HEK293T (cell line): ENCODE results near the gene BTBD17.

Source experiments
- CTCF ChIA-PET: fragments of 350-600 bp; formaldehyde crosslinking; extraction: SDS; loops from one replicate; lab custom pipeline; 2021; ENCODE audit warnings: antibody characterized with exemption, inconsistent platforms; lab: Yijun Ruan, JAX
- POLR2A ChIA-PET: fragments of 350-600 bp; formaldehyde crosslinking; extraction: SDS; loops from one replicate; lab custom pipeline; 2020; ENCODE audit warnings: antibody characterized with exemption, inconsistent platforms; lab: Yijun Ruan, JAX
- DNase-seq: peaks from one replicate; pipeline ENCODE4 v3.0.0; 2012; ENCODE audit warnings: mixed read lengths; ENCODE audit errors: extremely low spot score
- ARNT ChIP-seq: fragments of 450-650 bp; IDR thresholded peaks from 2 replicates; pipeline ENCODE4 v1.6.1; 2017; ENCODE audit warnings: mild to moderate bottlenecking
- BHLHE40 ChIP-seq: fragments of 450-650 bp; IDR thresholded peaks from 2 replicates; pipeline ENCODE4 v1.6.1; 2016; ENCODE audit warnings: mild to moderate bottlenecking, moderate library complexity, borderline replicate concordance
- CTBP1 ChIP-seq: fragments of 450-650 bp; IDR thresholded peaks from 2 replicates; pipeline ENCODE4 v1.6.1; 2016; ENCODE audit warnings: borderline replicate concordance
- ELF4 ChIP-seq: fragments of 450-650 bp; IDR thresholded peaks from 2 replicates; pipeline ENCODE4 v1.6.1; 2017; ENCODE audit warnings: antibody characterized with exemption
- FOXA1 ChIP-seq: fragments of 450-650 bp; IDR thresholded peaks from 2 replicates; pipeline ENCODE4 v1.6.1; 2016; ENCODE audit warnings: mild to moderate bottlenecking
- FOXK2 ChIP-seq: fragments of 450-650 bp; IDR thresholded peaks from 2 replicates; pipeline ENCODE4 v1.6.1; 2016; ENCODE audit warnings: mild to moderate bottlenecking
- FOXM1 ChIP-seq: fragments of 450-650 bp; IDR thresholded peaks from 2 replicates; pipeline ENCODE4 v1.6.1; 2017; ENCODE audit warnings: mild to moderate bottlenecking, borderline replicate concordance
- HDGF ChIP-seq: fragments of 450-650 bp; IDR thresholded peaks from 2 replicates; pipeline ENCODE4 v1.6.1; 2017; ENCODE audit warnings: antibody characterized with exemption, borderline replicate concordance
- L3MBTL2 ChIP-seq: fragments of 450-650 bp; conservative IDR thresholded peaks from 2 replicates; pipeline ENCODE4 v1.6.1; 2016; ENCODE audit warnings: mild to moderate bottlenecking
- LEF1 ChIP-seq: fragments of 450-650 bp; IDR thresholded peaks from 2 replicates; pipeline ENCODE4 v1.6.1; 2017; ENCODE audit warnings: mild to moderate bottlenecking, borderline replicate concordance
- NFRKB ChIP-seq: fragments of 450-650 bp; IDR thresholded peaks from 2 replicates; pipeline ENCODE4 v1.6.1; 2016; ENCODE audit warnings: mild to moderate bottlenecking, moderate library complexity
- SP1 ChIP-seq: fragments of 450-650 bp; IDR thresholded peaks from 2 replicates; pipeline ENCODE4 v1.6.1; 2017
- SUZ12 ChIP-seq: fragments of 450-650 bp; IDR thresholded peaks from 2 replicates; pipeline ENCODE4 v1.6.1; 2016; ENCODE audit warnings: mild to moderate bottlenecking
- TARDBP ChIP-seq: fragments of 450-650 bp; IDR thresholded peaks from 2 replicates; pipeline ENCODE4 v1.6.1; 2016
- ZNF384 ChIP-seq: fragments of 450-650 bp; IDR thresholded peaks from 2 replicates; pipeline ENCODE4 v1.6.1; 2016
- TF ChIP-seq, protein P1 (sequence below): fragments of 450-650 bp; IDR thresholded peaks from 2 replicates; pipeline ENCODE4 v1.6.1; 2016

Gene BTBD17

DNA sequence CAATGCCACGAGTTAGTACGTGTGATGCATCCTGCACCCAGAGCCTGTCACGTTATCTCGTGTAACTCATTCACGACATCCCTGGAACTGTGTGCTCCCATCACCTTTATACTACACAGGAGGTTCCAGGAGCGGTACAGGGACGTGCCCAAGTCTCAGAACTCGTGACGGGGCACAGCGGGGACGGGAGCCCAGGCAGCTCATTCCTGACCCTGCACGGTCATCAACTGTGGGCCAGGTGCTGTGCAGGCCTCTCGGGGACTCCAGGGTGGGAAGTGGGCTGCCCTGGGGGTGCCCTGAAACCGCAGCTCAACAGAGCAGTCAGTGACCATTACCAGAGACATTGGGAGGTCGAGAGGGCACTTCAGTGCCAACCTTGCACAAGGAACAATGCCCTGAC lies 46.8 kb downstream of the BTBD17 start:
- CTCF ChIA-PET, result no interaction called here
- POLR2A ChIA-PET, result no interaction called here
- TF ChIP-seq LEF1, result no peak
- TF ChIP-seq CTBP1, result no peak
- no peak for TF ChIP-seq ZNF384
- no peak for TF ChIP-seq SUZ12
- no peak for TF ChIP-seq FOXK2
- no peak for TF ChIP-seq NFRKB
- TF ChIP-seq ELF4, result no peak
- DNase-seq, result no peak

DNA sequence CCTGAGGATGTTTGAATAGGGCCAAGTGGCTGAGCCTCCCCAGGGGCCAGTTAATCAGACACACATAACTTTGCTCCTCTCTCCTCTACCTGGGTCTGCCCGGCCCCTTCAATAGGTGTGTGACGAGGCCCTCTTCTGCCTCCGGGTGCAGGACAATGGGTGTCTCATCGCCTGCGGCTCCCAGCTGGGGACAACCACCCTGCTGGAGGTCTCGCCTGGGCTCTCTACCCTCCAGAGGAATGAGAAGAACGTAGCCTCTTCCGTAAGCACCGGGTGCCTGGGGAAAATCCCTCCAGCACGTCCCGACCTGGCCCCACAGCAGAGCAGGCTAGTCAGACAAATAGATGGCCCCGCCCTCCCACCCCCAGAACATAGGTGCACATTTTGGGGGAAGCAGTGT lies 51.8 kb downstream of the BTBD17 start:
- POLR2A ChIA-PET, result no interaction called here
- CTCF ChIA-PET, result interaction anchor here (0.6 kb wide), 1 partner anchor 86 kb away, joined by 4 read pairs; no protein-coding TSS in a partner anchor
- TF ChIP-seq FOXK2, result no peak
- no peak for TF ChIP-seq NFRKB
- TF ChIP-seq SUZ12, result no peak
- TF ChIP-seq FOXA1, result no peak
- TF ChIP-seq ZNF384, result no peak
- TF ChIP-seq ARNT, result no peak
- no peak for TF ChIP-seq ELF4
- TF ChIP-seq, protein P1, sequence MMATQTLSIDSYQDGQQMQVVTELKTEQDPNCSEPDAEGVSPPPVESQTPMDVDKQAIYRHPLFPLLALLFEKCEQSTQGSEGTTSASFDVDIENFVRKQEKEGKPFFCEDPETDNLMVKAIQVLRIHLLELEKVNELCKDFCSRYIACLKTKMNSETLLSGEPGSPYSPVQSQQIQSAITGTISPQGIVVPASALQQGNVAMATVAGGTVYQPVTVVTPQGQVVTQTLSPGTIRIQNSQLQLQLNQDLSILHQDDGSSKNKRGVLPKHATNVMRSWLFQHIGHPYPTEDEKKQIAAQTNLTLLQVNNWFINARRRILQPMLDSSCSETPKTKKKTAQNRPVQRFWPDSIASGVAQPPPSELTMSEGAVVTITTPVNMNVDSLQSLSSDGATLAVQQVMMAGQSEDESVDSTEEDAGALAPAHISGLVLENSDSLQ, result no peak
- no peak for TF ChIP-seq CTBP1
- TF ChIP-seq FOXM1, result no peak
- no peak for TF ChIP-seq LEF1
- TF ChIP-seq SP1, result no peak
- no peak for TF ChIP-seq TARDBP
- TF ChIP-seq BHLHE40, result no peak
- TF ChIP-seq L3MBTL2, result no peak
- no peak for TF ChIP-seq HDGF
- no peak for DNase-seq

DNA sequence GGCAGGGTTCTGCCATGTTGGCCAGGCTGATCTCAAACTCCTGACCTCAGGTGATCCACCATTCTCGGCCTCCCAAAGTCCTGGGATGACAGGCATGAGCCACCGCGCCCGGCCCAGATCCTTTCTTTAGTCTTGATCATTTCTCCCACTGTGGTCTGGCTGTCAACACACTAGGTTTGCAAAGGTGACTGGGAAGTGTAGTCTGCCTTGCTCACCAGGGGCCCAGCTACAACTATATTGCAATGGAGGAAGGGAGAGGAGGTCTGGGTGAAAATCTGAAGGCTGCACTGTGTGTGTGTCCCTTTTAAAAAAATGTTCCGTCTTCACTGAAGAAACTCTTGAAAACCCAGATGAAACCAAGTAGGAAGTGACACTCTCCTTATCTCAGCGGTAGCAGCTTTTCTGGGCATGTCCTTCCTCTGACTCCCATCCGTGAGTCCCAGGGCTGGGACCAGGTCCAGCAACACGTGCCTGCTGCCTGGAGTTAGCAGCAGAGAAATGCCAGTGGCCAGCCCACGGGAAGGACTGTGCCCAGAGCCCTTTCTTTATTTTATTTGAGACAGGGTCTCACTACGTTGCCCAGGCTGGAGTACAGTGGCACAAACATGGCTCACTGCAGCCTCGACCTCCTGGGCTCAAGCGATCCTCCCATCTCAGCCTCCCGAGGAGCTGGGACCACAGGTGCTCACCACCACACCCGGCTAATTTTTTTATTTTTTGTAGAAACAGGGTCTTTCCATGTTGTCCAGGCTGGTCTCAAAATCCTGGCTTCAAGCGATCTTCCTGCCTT lies 53.5 kb downstream of the BTBD17 start:
- ChIA-PET POLR2A (no interaction called here), CTCF (interaction anchor here (0.6 kb wide), 1 partner anchor 244 kb away, joined by 3 read pairs; no protein-coding TSS in a partner anchor)
- TF ChIP-seq CTBP1, result no peak

More for the DNA sequence above, 53.5 kb downstream of the BTBD17 start:
- no peak for DNase-seq
